Tibial nerve (tissue), 4 donors: ENCODE measurements around the gene NOL12.

Source experiments
- EP300 ChIP-seq, 2 donors: sonication (generic); formaldehyde crosslinking; IDR thresholded peaks; one replicate each; pipeline ENCODE4 v1.6.1; 2017; ENCODE audit warnings: antibody characterized with exemption in 2 of 2, mild to moderate bottlenecking in 1 of 2
- POLR2A ChIP-seq, 2 donors: fragments of 450-650 bp; IDR thresholded peaks; one replicate each; pipeline ENCODE4 v1.6.1; 2017; ENCODE audit warnings: antibody characterized with exemption in 2 of 2, mild to moderate bottlenecking in 2 of 2, moderate library complexity in 2 of 2
- TF ChIP-seq, protein P1 (sequence below), 5 experiments: fragments of 200-600 bp in 3 of 5; fragments of 450-650 bp in 2 of 5; sonication (generic) in 3 of 5; IDR thresholded peaks; one replicate each; pipeline ENCODE4 v1.5.1; 2016 to 2019; ENCODE audit warnings: antibody characterized with exemption in 5 of 5, mild to moderate bottlenecking in 3 of 5, moderate library complexity in 2 of 5

DNA sequence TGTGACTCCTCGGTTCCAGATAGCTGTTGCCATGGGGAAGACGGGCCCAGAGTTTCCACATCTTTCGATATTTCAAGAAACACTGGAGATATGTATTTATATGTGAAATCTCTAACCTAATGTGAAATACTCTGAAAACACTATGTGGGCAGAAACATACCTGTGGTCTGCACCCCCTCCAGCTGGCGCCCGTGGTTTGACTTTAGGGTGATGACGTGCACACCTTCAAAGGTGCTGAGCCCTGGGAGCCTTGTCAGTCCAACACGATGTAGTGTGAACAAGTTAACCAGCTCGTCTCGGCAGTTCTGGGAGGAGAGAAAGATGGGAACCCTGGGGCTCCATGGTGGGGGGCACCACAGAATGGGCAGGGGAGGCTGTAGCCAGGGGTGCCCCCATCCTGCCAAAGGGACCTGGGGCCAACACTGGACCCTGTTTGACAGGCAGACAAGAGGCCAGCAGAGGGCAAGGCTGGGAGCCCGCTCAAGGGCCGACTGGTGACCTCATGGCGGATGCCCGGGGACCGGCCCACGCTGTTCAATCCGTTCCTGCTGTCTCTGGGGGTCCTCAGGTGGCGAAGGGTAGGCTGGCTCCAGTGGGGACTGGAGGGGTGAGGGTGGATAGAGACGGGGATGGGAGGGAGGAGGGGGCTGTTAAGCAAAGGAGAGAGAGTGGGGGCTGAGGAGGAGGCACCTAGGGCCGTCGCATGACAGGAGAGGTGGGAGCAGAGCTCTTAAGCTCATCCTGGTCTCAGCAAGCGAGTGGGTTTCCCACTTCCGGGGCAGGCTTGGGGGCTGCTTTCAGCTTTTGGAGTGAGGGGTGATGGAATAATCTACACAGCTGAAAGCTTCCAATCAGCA, 54.5 kb downstream of the NOL12 start:
- no peak for TF ChIP-seq POLR2A (IDR thresholded peaks at IDR 0.05)
- no peak for TF ChIP-seq EP300 (IDR thresholded peaks at IDR 0.05)
- TF ChIP-seq, protein P1, sequence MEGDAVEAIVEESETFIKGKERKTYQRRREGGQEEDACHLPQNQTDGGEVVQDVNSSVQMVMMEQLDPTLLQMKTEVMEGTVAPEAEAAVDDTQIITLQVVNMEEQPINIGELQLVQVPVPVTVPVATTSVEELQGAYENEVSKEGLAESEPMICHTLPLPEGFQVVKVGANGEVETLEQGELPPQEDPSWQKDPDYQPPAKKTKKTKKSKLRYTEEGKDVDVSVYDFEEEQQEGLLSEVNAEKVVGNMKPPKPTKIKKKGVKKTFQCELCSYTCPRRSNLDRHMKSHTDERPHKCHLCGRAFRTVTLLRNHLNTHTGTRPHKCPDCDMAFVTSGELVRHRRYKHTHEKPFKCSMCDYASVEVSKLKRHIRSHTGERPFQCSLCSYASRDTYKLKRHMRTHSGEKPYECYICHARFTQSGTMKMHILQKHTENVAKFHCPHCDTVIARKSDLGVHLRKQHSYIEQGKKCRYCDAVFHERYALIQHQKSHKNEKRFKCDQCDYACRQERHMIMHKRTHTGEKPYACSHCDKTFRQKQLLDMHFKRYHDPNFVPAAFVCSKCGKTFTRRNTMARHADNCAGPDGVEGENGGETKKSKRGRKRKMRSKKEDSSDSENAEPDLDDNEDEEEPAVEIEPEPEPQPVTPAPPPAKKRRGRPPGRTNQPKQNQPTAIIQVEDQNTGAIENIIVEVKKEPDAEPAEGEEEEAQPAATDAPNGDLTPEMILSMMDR (IDR thresholded peaks at IDR 0.05) = no peak
